ENCODE measurements around the gene APOL5.

DNA sequence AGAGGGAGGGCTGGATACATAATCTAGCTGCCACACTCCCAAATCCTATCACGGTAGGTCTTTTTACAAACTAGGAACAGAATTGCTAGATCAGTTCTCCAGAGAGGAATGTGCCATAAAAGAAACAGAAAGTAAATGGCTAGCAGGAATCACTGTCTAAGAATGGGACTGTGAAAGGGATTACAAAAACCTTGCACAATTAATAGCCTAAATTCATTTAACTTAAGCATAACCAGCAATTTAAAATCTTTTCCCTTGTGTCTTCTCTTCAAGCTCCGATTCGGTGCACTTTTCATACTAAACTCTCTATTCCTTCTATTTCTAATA is 35.2 kb downstream of the APOL5 start:
- TF ChIP-seq, protein P1, sequence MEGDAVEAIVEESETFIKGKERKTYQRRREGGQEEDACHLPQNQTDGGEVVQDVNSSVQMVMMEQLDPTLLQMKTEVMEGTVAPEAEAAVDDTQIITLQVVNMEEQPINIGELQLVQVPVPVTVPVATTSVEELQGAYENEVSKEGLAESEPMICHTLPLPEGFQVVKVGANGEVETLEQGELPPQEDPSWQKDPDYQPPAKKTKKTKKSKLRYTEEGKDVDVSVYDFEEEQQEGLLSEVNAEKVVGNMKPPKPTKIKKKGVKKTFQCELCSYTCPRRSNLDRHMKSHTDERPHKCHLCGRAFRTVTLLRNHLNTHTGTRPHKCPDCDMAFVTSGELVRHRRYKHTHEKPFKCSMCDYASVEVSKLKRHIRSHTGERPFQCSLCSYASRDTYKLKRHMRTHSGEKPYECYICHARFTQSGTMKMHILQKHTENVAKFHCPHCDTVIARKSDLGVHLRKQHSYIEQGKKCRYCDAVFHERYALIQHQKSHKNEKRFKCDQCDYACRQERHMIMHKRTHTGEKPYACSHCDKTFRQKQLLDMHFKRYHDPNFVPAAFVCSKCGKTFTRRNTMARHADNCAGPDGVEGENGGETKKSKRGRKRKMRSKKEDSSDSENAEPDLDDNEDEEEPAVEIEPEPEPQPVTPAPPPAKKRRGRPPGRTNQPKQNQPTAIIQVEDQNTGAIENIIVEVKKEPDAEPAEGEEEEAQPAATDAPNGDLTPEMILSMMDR (conservative IDR thresholded peaks at IDR 0.05), result no peak
- no peak for TF ChIP-seq EZH2 (IDR thresholded peaks at IDR 0.05; ENCODE audit: low read depth)
